Measurements from ENCODE around the gene DNAH6. TPM values are rescaled to one million over a fixed set of nuclear protein-coding genes. Genes with fewer than 3 reads are reported as not detected.
A peak's percentile ranks its signal among the peaks of the same experiment; 100 is the strongest.

The DNAH6 gene
- total and polyA plus RNA-seq, 2 of the 8 experiments (the other 6 are each of a cell fraction or from before 2014, with no cell fraction given) = 0.06 to 0.43 TPM

DNA sequence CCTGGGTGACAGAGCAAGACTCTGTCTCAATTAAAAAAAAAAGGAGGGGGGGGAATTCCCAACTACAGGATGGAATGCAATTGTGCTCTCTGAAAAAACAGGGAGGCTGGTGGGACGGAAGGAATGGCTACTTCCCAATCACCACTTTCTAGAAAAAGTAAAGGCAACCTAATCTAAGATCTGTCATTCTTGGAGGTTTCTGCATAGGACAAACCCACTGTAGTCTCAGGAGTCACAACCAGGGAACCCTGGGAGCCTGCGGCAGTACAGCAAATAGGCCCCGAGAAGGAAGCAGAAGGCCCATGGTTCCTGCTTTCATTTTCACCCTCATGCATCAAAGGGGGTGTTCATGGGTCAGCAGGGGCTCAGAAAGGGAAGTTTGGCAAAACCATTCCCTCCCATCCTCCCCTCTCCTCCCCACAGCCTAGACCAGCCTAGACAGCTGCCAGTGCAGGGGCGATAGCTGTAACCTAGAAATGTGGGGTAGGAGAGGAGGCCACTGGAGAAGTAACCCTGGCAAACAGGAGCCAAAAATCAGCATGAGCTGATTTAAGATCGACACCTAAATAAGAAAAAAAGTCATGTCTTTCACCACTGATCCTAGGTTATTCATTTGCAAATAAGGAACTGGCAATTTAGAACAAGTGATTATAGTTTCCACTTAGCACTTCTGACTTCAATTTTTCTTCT, 316.6 kb downstream of the DNAH6 start:
- Histone ChIP-seq H3K14ac (ENCODE audit: insufficient read length) (no peak overlapping the region), H4K91ac (replicated peaks; ENCODE audit: insufficient read length, low read length) (no peak overlapping the region), H3K18ac (ENCODE audit: extremely low read depth, low read length) (peak overlapping the region; percentile 14; the same call in 1 of the 2 replicates), H3K27me3 (replicated peaks in 1 of 4; ENCODE audit: control insufficient read depth in 3 of 4, extremely low read depth in 1 of 4, insufficient read depth in 3 of 4, low read length in 3 of 4) (peaks cover 0 to 2% (median 0%) of the 10 kb centered on the region in 4 experiments; a peak in 1 of 7 replicates), H3K79me1 (ENCODE audit: low read depth, low read length) (peaks cover 2% of the 10 kb centered on the region; the same call in 1 of the 2 replicates), H4K5ac (ENCODE audit: insufficient read length, low read depth, low read length) (no peak overlapping the region), H2BK15ac (ENCODE audit: low read length) (no peak overlapping the region), H3K4me2 (ENCODE audit: insufficient read depth in 1 of 2, low read depth in 2 of 2, low read length in 2 of 2) (peak overlapping the region in 1 of 2 experiments; percentile 43; a peak in 1 of 4 replicates), H3K4me3 (ENCODE audit: extremely low read depth in 1 of 4, insufficient read depth in 2 of 4, low read depth in 3 of 4, low read length in 4 of 4) (no peak overlapping the region), H3K9me3 (ENCODE audit: insufficient read depth in 2 of 2, low read depth in 1 of 2, low read length in 1 of 2) (peaks cover 0 to 3% of the 10 kb centered on the region in 2 experiments; a peak in 1 of 4 replicates), H3K4me1 (replicated peaks in 1 of 4; ENCODE audit: control insufficient read depth in 3 of 4, insufficient read depth in 4 of 4, low read length in 3 of 4) (peaks cover 0 to 7% (median 2%) of the 10 kb centered on the region in 4 experiments; a peak in 5 of 7 replicates), H3K23me2 (ENCODE audit: low read depth, low read length) (peaks cover 8% of the 10 kb centered on the region; the same call in 1 of the 2 replicates), H3K23ac (ENCODE audit: insufficient read length) (no peak overlapping the region), H3K9ac (replicated peaks in 1 of 4; ENCODE audit: extremely low read depth in 1 of 4, low read depth in 3 of 4, low read length in 3 of 4) (no peak overlapping the region), H2AFZ (ENCODE audit: low read length) (no peak overlapping the region), H3K27ac (ENCODE audit: low read depth, low read length) (no peak overlapping the region), H2BK12ac (ENCODE audit: low read depth, low read length) (no peak overlapping the region), H4K8ac (ENCODE audit: extremely low read depth, insufficient read depth, low read length) (no peak overlapping the region), H2BK20ac (ENCODE audit: low read length) (0 out of 2 replicates have a peak overlapping the region, but pooled peaks have one; percentile 38), H3K36me3 (ENCODE audit: control insufficient read depth in 2 of 4, insufficient read depth in 4 of 4, low read length in 3 of 4) (no peaks in the 10 kb centered on the region; a peak in 2 of 8 replicates), H3K4ac (replicated peaks; ENCODE audit: insufficient read length, low read depth, low read length) (no peak overlapping the region), H3K79me2 (ENCODE audit: control insufficient read depth in 1 of 2, insufficient read depth in 2 of 2, low read length in 2 of 2) (no peaks in the 10 kb centered on the region), H2BK5ac (ENCODE audit: low read depth, low read length) (0 out of 2 replicates have a peak overlapping the region, but pooled peaks have one; percentile 46), H2AK5ac (ENCODE audit: low read depth, low read length) (no peak overlapping the region), H3K56ac (replicated peaks; ENCODE audit: insufficient read length, low read depth, low read length) (no peak overlapping the region), H4K20me1 (replicated peaks in 1 of 2; ENCODE audit: control insufficient read depth in 1 of 2, insufficient read depth in 2 of 2, low read length in 2 of 2) (peaks cover 0 to 7% of the 10 kb centered on the region in 2 experiments), H2BK120ac (replicated peaks; ENCODE audit: low read depth, low read length) (no peak overlapping the region)
- no peak for FAIRE-seq
- WGBS, 2 experiments (ENCODE audit: extremely low coverage in 1 of 2, insufficient coverage in 1 of 2, insufficient read length in 1 of 2, insufficient replicate concordance in 2 of 2, low coverage in 1 of 2, low lambda C conversion rate in 2 of 2, missing lambda C conversion rate in 1 of 2) = 78% methylated on average over 5 of the region's 5 CpGs; no CpG with 5 or more reads in 1 of the 2 experiments
- DNase-seq (ENCODE audit: low read depth in 1 of 2, low spot score in 2 of 2) = no peak
- CTCF ChIA-PET (ENCODE audit: partially characterized antibody) = interaction anchor here (1.2 to 3.0 kb wide), 5 partner anchors 17 to 93 kb away, joined by 3 to 19 read pairs (median 8); no protein-coding TSS in a partner anchor
- POLR2A ChIA-PET (ENCODE audit: partially characterized antibody) = interaction anchor here (1.6 kb wide), 1 partner anchor 47 kb away, joined by 5 read pairs; no protein-coding TSS in a partner anchor
- TF ChIP-seq, protein P1, sequence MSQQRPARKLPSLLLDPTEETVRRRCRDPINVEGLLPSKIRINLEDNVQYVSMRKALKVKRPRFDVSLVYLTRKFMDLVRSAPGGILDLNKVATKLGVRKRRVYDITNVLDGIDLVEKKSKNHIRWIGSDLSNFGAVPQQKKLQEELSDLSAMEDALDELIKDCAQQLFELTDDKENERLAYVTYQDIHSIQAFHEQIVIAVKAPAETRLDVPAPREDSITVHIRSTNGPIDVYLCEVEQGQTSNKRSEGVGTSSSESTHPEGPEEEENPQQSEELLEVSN (IDR thresholded peaks at IDR 0.05) = no peak
- TF ChIP-seq GTF2F1 (IDR thresholded peaks at IDR 0.05; ENCODE audit: borderline replicate concordance, low read depth, low read length) (no peak), CBX5 (IDR thresholded peaks at IDR 0.05; ENCODE audit: low read depth, low read length) (no peak), TBP (IDR thresholded peaks at IDR 0.05; ENCODE audit: low read depth, low read length) (no peak), RAD21 (IDR thresholded peaks at IDR 0.05 in 1 of 2, conservative IDR thresholded peaks at IDR 0.05 in 1 of 2; ENCODE audit: low read depth in 2 of 2, low read length in 2 of 2) (no peak), BCL11A (IDR thresholded peaks at IDR 0.05; ENCODE audit: low read depth in 2 of 2, low read length in 2 of 2) (no peak), RFX5 (IDR thresholded peaks at IDR 0.05; ENCODE audit: borderline replicate concordance, low read depth, low read length) (no peak), POLR2A (IDR thresholded peaks at IDR 0.05; ENCODE audit: control extremely low read depth in 1 of 2, low read depth in 2 of 2, low read length in 2 of 2) (no peak), TAF1 (IDR thresholded peaks at IDR 0.05; ENCODE audit: low read depth, low read length) (no peak), SUZ12 (IDR thresholded peaks at IDR 0.05; ENCODE audit: low read length) (no peak)
- TF ChIP-seq, protein P2, sequence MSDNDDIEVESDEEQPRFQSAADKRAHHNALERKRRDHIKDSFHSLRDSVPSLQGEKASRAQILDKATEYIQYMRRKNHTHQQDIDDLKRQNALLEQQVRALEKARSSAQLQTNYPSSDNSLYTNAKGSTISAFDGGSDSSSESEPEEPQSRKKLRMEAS (IDR thresholded peaks at IDR 0.05) = no peak
